ENCODE measurements around the gene CCDC102A. TPM values are rescaled to one million over a fixed set of nuclear protein-coding genes. Genes with fewer than 3 reads are reported as not detected.
"Not testable (repeated sequence)": the region's sequence is repeated elsewhere in the genome, so short reads cannot be mapped to it uniquely, and the experiment has no call there.

The CCDC102A gene
- total RNA-seq, 1 donor from 2014 or later: 6.0 TPM

DNA sequence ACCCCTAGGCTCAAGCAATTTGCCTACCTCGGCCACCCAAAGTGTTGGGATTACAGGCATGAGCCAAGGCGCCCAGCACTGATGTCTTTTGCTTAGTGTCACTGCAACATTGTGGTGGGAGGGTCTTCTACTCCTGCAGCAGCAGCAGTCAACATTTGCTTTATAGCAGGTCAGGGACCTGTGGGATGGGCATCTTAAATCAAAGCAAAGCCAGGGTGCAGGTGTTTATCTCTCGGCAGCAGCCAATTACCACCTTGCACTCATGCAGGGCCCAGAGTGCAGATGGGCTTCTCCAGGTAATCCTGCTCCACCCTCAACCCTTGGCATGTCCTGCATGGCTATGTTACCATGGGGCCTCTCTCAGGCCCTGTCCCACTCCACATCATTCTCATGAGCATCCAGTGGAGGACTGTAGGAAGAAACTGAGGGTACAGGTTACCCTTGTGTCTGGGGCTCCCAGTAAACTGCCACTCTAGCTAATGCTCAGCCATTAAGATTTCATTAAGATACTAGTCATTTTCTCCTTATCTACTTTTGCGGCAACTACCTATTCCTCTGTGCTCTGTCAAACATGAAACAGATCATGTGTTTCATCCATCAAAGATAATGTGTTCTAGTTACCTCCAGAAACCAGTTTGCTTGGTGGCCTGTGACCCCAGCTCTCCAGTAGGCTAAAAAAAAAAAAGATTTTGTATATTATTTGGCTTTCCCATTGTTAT, 22.9 kb upstream of the CCDC102A start:
- Mint-ChIP-seq H3K4me3 (no peak overlapping the region), H3K36me3 (ENCODE audit: low read depth) (peaks cover 19% of the 10 kb centered on the region), H3K27ac (no peak overlapping the region), H3K4me1 (no peaks in the 10 kb centered on the region), H3K9me3 (peaks cover 14% of the 10 kb centered on the region), H3K27me3 (no peaks in the 10 kb centered on the region)
- DNase-seq: no peak
- intact Hi-C loops (cut with micrococcal nuclease): no loop called here

DNA sequence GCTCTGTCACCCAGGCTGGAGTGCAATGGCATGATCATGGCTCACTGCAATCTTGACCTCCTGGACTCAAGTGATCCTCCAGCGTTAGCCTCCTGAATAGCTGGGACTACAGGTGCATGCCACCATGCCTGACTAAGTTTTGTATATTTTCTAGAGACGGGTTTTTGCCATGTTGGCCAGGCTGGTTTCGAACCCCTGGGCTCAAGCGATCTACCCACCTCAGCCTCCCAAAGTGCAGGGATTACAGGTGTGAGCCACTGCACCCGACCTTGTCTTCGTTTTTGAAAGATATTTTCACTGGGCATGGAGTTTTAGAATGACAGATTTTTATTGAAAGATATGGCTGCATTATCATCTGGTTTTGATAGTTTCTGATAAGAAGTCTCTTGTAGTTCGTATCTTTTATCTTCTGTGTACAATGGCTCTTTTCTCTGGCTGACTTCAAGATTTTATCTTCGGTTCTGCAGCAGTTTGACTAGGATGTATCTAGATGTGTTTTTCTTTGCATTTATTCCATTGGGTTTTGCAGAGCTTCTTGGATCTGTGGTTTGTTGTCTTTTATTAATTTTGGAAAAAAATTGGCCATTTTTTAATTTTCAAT, 20.7 kb upstream of the CCDC102A start:
- H3K9me3 Mint-ChIP-seq: peaks cover 14% of the 10 kb centered on the region
- no peak for DNase-seq
- peaks cover 20% of the 10 kb centered on the region for H3K36me3 Mint-ChIP-seq (ENCODE audit: low read depth)
- H3K4me1 Mint-ChIP-seq: no peaks in the 10 kb centered on the region
- H3K27me3 Mint-ChIP-seq: no peaks in the 10 kb centered on the region
- H3K4me3 Mint-ChIP-seq: no peak overlapping the region
- no peak overlapping the region for H3K27ac Mint-ChIP-seq
- intact Hi-C loops (cut with micrococcal nuclease): no loop called here

DNA sequence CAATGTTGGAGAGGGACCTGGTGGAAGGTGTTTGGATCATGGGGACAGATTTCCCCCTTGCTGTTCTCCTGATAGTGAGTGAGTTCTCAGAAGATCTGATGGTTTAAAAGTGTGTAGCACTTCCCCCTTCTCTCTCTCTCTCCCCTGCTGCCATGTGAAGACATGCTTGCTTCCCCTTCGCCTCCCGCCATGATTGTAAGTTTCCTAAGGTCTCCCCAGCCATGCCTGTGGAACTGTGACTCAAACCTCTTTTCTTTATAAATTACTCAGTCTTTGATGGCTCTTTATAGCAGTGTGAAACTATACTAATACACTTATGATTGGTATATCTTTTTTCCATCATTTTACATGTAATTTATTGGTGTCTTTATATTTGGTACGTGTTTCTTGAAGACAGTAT, 19.5 kb upstream of the CCDC102A start:
- H3K4me1 Mint-ChIP-seq: no peaks in the 10 kb centered on the region
- no peak for DNase-seq
- no peak overlapping the region for H3K27ac Mint-ChIP-seq
- intact Hi-C loops (cut with micrococcal nuclease): no loop called here
- peaks cover 10% of the 10 kb centered on the region for H3K9me3 Mint-ChIP-seq
- H3K4me3 Mint-ChIP-seq: no peak overlapping the region
- peaks cover 18% of the 10 kb centered on the region for H3K36me3 Mint-ChIP-seq (ENCODE audit: low read depth)
- no peaks in the 10 kb centered on the region for H3K27me3 Mint-ChIP-seq

- no peak for DNase-seq
- peaks cover 12% of the 10 kb centered on the region for H3K36me3 Mint-ChIP-seq (ENCODE audit: low read depth)
- H3K27ac Mint-ChIP-seq: no peak overlapping the region
- H3K27me3 Mint-ChIP-seq: peaks cover 2% of the 10 kb centered on the region
- peaks cover 14% of the 10 kb centered on the region for H3K4me1 Mint-ChIP-seq
- H3K9me3 Mint-ChIP-seq: peaks cover 3% of the 10 kb centered on the region
- H3K4me3 Mint-ChIP-seq: no peak overlapping the region
- intact Hi-C loops (cut with micrococcal nuclease): no loop called here
Observed at GRCh38 chr16:57551057-57551456, 14.7 kb upstream of the CCDC102A start.

DNA sequence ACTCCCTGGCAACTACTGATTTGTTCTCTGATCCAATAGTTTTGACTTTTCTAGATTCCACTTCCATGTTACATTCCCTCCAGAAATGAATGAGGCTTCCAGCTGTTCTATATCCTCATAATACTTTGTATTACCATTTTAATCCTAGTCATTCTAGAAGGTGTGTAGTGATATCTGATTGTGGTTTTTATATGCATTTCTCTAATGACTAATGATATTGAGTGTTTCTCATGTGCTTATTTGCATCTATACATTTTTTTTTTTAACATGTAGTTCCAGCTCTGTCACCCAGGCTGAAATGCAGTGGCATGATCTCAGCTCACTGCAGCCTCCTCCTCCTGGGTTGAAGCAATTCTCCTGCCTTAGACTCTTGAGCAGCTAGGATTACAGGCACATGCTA, 13.4 kb upstream of the CCDC102A start:
- no peak overlapping the region for H3K27ac Mint-ChIP-seq
- H3K27me3 Mint-ChIP-seq: peaks cover 2% of the 10 kb centered on the region
- H3K4me3 Mint-ChIP-seq: no peak overlapping the region
- intact Hi-C loops (cut with micrococcal nuclease): no loop called here
- H3K4me1 Mint-ChIP-seq: peaks cover 16% of the 10 kb centered on the region
- peaks cover 12% of the 10 kb centered on the region for H3K36me3 Mint-ChIP-seq (ENCODE audit: low read depth)
- DNase-seq: no peak
- peaks cover 3% of the 10 kb centered on the region for H3K9me3 Mint-ChIP-seq

DNA sequence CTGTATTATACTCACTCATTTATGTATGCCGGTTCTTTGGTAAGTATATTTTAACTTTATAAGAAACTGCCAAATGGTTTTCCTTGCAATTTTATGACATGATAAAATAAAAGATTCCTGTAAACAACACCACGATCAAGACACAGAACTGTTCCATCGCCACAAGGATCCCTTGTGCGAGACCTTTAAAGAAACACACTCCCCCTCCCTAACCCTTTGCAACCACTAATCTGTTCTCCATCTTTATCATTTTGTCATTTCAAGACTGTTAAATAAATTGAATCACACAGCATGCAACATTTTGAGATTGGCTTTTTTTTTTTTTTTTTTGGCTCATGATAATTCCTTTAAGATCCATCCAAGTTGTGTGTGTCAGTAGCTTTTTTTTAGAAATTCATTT, 12.0 kb upstream of the CCDC102A start:
- Mint-ChIP-seq H3K36me3 (ENCODE audit: low read depth) (peaks cover 12% of the 10 kb centered on the region), H3K4me1 (peaks cover 28% of the 10 kb centered on the region), H3K27me3 (peaks cover 2% of the 10 kb centered on the region), H3K9me3 (peaks cover 3% of the 10 kb centered on the region), H3K27ac (peak overlapping the region; percentile 36), H3K4me3 (no peak overlapping the region)
- DNase-seq: no peak
- intact Hi-C loops (cut with micrococcal nuclease): no loop called here

- H3K4me3 Mint-ChIP-seq; DNase-seq; H3K27me3 Mint-ChIP-seq; H3K27ac Mint-ChIP-seq; H3K9me3 Mint-ChIP-seq; intact Hi-C loops (cut with micrococcal nuclease): not testable (repeated sequence)
- peaks cover 31% of the 10 kb centered on the region for H3K4me1 Mint-ChIP-seq
- H3K36me3 Mint-ChIP-seq (ENCODE audit: low read depth): peaks cover 10% of the 10 kb centered on the region
Observed at GRCh38 chr16:57547524-57547923, 11.2 kb upstream of the CCDC102A start.

DNA sequence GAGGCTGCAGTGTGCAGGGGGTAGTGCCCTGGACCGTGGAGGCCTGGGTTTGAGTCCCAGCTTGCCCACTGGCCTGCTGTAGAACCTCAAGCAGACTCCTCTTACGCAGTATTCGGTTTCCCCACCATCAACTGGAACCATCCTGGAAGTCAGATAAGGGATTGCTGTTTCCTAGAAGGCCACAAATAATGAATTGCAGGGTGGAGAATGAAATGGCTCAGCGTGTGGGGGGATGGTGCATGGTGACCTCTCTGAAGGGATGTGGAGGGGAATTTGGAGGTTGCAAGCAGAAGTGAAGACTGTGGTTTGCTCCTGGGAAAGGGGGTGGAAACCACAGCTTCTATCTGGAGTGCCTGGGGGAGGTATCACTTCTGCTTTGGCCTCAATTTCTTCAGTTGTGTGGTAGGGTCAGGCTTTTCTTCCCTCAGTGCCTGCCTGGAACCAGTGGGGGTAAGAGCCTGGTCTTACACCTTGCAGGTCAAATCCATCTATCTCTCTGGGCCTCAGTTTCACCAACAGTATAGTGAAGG, 7.8 kb upstream of the CCDC102A start:
- Mint-ChIP-seq H3K27ac (peak overlapping the region; percentile 13), H3K9me3 (no peaks in the 10 kb centered on the region), H3K4me3 (peak overlapping the region; percentile 53), H3K27me3 (no peaks in the 10 kb centered on the region), H3K36me3 (ENCODE audit: low read depth) (peaks cover 3% of the 10 kb centered on the region), H3K4me1 (peaks cover 41% of the 10 kb centered on the region)
- peak; percentile 68 for DNase-seq
- intact Hi-C loops (cut with micrococcal nuclease): loop anchor here (2.0 to 5.0 kb wide), 2 partner anchors 33 to 443 kb away; no protein-coding TSS in a partner anchor

GRCh38 chr16:57541754-57542435, 5.5 kb upstream of the CCDC102A start:
- H3K4me1 Mint-ChIP-seq: peaks cover 55% of the 10 kb centered on the region
- H3K4me3 Mint-ChIP-seq: peak overlapping the region; percentile 53
- H3K9me3 Mint-ChIP-seq: no peaks in the 10 kb centered on the region
- no peaks in the 10 kb centered on the region for H3K36me3 Mint-ChIP-seq (ENCODE audit: low read depth)
- no peaks in the 10 kb centered on the region for H3K27me3 Mint-ChIP-seq
- intact Hi-C loops (cut with micrococcal nuclease): loop anchor here (5.0 kb wide), 1 partner anchor 445 kb away; no protein-coding TSS in a partner anchor
- no peak for DNase-seq
- H3K27ac Mint-ChIP-seq: peak overlapping the region; percentile 37

DNA sequence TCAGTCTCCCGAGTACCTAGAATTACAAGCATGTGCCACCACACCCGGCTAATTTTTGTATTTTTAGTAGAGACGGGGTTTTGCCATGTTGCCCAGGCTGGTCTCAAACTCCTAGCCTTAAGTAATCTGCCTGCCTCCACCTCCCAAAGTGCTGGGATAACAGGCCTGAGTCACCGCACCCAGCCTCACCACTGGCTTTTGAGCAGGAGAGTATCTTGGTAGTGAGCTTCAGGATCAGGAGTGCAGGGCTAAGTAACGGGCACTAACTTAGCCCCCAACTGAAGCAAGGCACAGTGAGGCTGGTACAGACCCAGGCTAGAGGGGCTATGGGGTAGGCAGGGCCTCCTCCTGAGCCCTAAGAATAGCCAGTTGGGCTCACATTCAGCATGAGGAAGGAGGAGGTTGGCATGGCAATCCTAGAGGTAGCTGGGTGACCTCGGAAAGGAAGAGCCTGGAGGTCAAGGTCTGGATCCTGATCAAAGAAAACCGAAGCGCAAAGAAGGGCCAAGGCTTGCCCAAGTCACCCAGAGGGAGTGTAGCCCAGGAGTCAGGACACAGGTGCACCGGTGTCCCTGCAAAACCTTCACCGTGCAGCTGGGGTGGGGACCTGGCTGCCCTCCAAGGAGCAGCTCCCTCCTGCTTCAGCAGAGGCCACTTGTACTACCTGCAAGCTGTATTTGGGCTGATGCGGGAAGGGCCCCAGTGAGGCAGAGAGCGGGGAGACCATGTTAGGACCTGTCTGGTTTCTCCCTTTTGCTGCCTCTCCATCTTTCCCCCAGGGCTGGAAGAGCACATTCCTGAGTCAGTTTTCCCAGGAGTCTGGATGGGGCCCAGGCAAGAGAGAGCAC, 4.8 kb upstream of the CCDC102A start:
- Mint-ChIP-seq H3K4me1 (peaks cover 57% of the 10 kb centered on the region), H3K27ac (peak overlapping the region; percentile 37), H3K4me3 (no peak overlapping the region), H3K27me3 (no peaks in the 10 kb centered on the region), H3K9me3 (no peaks in the 10 kb centered on the region), H3K36me3 (ENCODE audit: low read depth) (no peaks in the 10 kb centered on the region)
- DNase-seq: no peak
- intact Hi-C loops (cut with micrococcal nuclease): loop anchor here (5.0 kb wide), 1 partner anchor 446 kb away; no protein-coding TSS in a partner anchor

DNA sequence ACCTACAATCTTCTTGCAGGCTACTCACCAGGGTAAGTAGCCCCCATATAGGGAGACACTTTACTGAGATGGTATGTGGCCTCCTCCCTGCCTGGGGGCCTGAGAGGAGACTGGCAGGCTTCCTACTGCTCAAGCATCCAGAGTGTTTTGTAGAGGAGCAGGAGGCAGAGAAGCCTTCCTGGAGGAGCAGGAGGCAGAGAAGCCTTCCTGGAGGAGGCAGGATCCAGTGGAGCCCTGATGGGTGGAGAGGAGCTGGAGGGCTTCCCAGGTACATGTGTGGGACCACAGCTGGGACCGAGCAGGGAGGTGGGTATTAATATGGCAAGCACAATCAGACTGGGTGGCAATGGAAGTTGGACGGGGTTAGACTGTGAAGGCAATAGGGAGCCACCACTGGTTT, 4.0 kb upstream of the CCDC102A start:
- DNase-seq: no peak
- no peaks in the 10 kb centered on the region for H3K9me3 Mint-ChIP-seq
- H3K4me3 Mint-ChIP-seq: no peak overlapping the region
- H3K27me3 Mint-ChIP-seq: no peaks in the 10 kb centered on the region
- intact Hi-C loops (cut with micrococcal nuclease): loop anchor here (5.0 kb wide), 1 partner anchor 447 kb away; no protein-coding TSS in a partner anchor
- no peaks in the 10 kb centered on the region for H3K36me3 Mint-ChIP-seq (ENCODE audit: low read depth)
- H3K4me1 Mint-ChIP-seq: peaks cover 60% of the 10 kb centered on the region
- no peak overlapping the region for H3K27ac Mint-ChIP-seq

GRCh38 chr16:57539072-57539796, 2.9 kb upstream of the CCDC102A start:
- peak overlapping the region; percentile 29 for H3K4me3 Mint-ChIP-seq
- intact Hi-C loops (cut with micrococcal nuclease): loop anchor here (2.0 to 10.0 kb wide), 5 partner anchors 34 to 924 kb away; partner anchors contain the start of genes NUP93, PSME3IP1 and RSPRY1

More at GRCh38 chr16:57539072-57539796, 2.9 kb upstream of the CCDC102A start:
- Mint-ChIP-seq H3K27ac (peak overlapping the region; percentile 93), H3K9me3 (no peaks in the 10 kb centered on the region), H3K27me3 (no peaks in the 10 kb centered on the region), H3K4me1 (peaks cover 58% of the 10 kb centered on the region), H3K36me3 (ENCODE audit: low read depth) (no peaks in the 10 kb centered on the region)
- no peak for DNase-seq
